ENCODE results near the gene DIDO1. TPM values are rescaled to one million over a fixed set of nuclear protein-coding genes. Genes with fewer than 3 reads are reported as not detected.
"Not testable (repeated sequence)": the region's sequence is repeated elsewhere in the genome, so short reads cannot be mapped to it uniquely, and the experiment has no call there.

DIDO1 gene
- total RNA-seq, 2 donors from 2014 or later, result 51.4 to 51.5 TPM

DNA sequence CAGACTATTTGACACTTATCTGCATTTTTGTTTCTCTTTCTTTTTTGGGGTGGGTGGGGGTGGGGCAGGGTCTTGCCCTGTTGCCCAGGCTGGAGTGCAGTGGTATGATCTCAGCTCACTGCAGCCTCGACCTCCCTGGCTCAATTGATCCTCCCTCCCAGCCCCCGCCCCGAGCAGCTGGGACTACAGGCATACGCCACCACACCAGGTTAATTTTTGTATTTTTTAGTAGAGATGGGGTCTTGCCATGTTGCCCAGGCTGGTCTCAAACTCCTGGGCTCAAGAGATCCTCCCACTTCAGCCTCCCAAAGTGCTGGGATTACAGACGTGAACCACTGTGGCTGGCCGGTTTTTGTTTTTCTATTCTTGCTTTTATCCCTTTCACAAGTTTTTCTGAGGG is 73.0 kb downstream of the DIDO1 start:
- not testable (repeated sequence) for H3K9me3 Mint-ChIP-seq; H3K4me3 Mint-ChIP-seq; ATAC-seq (replicated peaks); H3K27ac Mint-ChIP-seq; H3K27me3 Mint-ChIP-seq; H3K4me1 Mint-ChIP-seq
- H3K36me3 Mint-ChIP-seq (ENCODE audit: low read depth), result peaks cover 31% of the 10 kb centered on the region

DNA sequence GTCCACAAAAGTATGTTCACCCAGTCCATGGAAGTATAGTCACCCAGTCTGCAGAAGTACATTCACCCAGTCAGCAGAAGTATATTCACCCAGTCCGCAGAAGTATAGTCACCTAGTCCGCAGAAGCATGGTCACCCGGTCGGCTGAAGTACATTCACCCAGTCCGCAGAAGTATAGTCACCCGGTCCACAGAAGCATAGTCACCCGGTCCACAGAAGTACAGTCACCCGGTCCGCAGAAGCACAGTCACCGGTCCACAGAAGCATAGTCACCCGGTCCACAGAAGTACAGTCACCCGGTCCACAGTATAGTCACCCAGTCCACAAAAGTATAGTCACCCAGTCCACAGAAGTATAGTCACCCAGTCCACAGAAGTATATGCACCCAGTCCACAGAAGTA is 73.5 kb downstream of the DIDO1 start:
- Mint-ChIP-seq H3K27ac (no peak overlapping the region), H3K36me3 (ENCODE audit: low read depth) (peaks cover 29% of the 10 kb centered on the region), H3K9me3 (no peaks in the 10 kb centered on the region), H3K27me3 (no peaks in the 10 kb centered on the region), H3K4me1 (no peaks in the 10 kb centered on the region), H3K4me3 (no peak overlapping the region)
- ATAC-seq (replicated peaks), result no peak

DNA sequence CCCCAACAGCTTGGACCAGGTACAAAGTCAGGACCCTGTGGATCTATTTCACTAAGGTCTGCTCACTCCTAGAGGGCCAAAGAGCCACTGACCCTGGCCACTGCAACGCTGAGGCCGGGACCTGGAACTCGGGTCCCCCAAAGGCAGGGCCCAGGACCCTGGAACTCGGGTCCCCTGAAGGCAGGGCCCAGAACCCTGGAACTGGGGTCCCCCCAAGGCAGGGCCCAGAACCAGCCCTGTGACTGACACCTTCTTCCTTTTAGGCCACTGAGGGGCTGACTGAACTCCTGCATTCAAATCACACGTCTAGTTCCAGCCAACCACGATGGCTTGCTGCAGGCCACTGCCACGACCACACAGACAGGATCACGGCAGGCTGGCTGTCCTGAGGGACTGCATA is 74.1 kb downstream of the DIDO1 start:
- no peak overlapping the region for H3K27ac Mint-ChIP-seq
- no peak for ATAC-seq (replicated peaks)
- H3K27me3 Mint-ChIP-seq, result no peaks in the 10 kb centered on the region
- H3K36me3 Mint-ChIP-seq (ENCODE audit: low read depth), result peaks cover 27% of the 10 kb centered on the region
- H3K4me3 Mint-ChIP-seq, result no peak overlapping the region
- no peaks in the 10 kb centered on the region for H3K4me1 Mint-ChIP-seq
- H3K9me3 Mint-ChIP-seq, result no peaks in the 10 kb centered on the region

DNA sequence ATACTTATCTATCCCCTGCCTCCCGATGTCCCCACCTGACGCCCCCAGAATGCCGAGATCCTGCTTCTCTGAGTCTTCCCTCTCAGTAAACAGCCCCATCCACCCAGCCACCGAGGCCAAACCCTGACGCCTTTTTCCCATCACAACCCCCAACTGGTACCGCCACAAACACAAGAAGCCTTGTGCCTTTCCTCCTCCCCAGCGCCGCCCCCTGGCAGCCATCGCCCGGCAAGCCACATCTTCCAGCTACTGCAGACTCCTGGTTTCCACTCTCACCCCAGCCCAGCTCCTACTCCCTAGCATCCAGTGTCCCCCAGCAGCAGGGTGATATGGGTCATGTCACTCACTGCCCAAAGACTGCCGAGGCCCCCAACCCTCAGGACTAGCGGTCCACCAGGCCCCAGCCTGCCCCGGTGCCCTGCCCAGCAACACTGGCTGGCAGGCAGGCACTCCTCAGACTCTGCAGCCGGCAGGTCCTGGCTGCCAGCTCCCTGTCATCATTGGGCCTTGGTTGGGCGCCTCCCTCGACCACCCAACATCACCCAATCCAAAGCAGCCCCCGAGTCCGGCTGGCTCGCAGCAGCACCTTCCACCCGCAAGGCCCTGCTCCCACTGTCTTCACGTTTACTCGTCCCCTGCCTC is 75.9 kb downstream of the DIDO1 start:
- Mint-ChIP-seq H3K9me3 (no peaks in the 10 kb centered on the region), H3K36me3 (ENCODE audit: low read depth) (peaks cover 33% of the 10 kb centered on the region), H3K27me3 (no peaks in the 10 kb centered on the region), H3K4me1 (no peaks in the 10 kb centered on the region), H3K27ac (peak overlapping the region; percentile 32), H3K4me3 (no peak overlapping the region)
- ATAC-seq (replicated peaks), result no peak

DNA sequence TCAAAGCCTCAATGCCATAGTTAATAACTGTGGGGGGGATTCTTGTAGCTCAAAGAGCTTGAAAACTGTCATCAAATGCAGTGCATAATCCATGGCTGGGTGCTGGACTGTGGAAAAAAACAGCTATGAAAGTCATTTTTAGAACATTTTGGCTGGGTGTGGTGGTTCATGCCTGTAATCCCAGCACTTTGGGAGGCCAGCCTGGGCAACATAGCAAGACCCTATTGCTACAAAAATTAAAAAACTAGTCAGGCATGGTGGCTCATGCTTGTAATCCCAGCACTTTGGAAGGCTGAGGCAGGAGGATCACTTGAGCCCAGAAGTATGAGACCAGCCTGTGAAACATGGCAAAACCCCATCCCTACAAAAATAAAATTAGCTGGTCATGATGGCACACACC is 76.9 kb downstream of the DIDO1 start:
- Mint-ChIP-seq H3K4me1 (no peaks in the 10 kb centered on the region), H3K9me3 (no peaks in the 10 kb centered on the region), H3K36me3 (ENCODE audit: low read depth) (peaks cover 35% of the 10 kb centered on the region), H3K4me3 (no peak overlapping the region), H3K27ac (no peak overlapping the region), H3K27me3 (no peaks in the 10 kb centered on the region)
- ATAC-seq (replicated peaks), result no peak

DNA sequence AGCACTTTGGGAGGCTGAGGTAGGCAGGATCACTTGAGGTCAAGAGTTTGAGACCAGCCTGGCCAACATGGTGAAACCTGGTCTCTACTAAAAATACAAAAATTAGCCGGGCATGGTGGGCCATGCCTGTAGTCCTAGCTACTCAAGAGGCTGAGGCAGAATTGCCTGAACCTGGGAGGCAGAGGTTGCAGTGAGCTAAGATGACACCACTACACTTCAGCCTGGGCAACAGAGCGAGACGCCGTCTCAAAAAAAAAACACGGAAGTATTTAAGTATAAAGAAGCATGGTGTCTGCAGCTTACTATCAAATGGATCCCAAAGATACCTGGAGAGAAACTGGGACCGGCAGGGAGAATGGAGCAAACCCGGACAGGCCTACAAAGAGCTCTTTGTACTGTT is 77.4 kb downstream of the DIDO1 start:
- not testable (repeated sequence) for H3K27ac Mint-ChIP-seq; ATAC-seq (replicated peaks)

DNA sequence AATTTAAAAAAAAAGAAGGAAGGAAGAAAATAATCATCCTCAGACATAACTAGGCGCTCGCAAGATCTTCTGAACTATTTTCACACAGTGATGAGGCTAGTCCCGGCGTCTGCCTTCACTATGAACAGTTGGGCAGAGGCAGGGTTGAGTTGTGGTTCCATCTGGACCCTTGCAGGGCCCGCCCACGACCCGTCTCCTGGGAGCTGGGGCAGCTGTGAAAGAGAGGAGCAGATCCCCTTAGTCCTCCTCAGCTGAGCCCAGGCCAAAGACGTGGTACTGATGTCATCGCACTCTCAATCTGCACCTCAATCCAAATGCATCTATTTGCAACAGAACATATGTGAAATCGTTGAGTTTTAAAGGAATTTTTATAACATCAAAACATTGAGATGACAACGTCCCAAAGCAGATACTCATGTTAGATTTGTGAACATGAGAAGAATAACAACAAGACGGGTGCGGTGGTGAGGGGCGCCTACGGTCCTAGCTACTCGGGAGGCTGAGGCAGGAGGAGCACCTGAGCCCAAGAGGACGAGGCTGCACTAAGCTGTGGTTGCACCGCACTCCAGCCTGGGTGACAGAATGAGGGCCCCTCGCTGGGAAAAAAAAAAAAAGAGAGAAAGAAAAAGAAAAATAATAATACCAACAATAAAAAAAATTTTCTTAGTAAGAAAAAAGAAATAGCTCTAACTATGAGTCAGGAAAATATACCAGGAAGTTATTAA is 80.0 kb downstream of the DIDO1 start:
- Mint-ChIP-seq H3K27ac (no peak overlapping the region), H3K36me3 (ENCODE audit: low read depth) (peaks cover 19% of the 10 kb centered on the region), H3K4me1 (no peaks in the 10 kb centered on the region), H3K27me3 (no peaks in the 10 kb centered on the region), H3K9me3 (no peaks in the 10 kb centered on the region), H3K4me3 (no peak overlapping the region)
- ATAC-seq (replicated peaks), result no peak

More for the DNA sequence above, 77.4 kb downstream of the DIDO1 start:
- peaks cover 30% of the 10 kb centered on the region for H3K36me3 Mint-ChIP-seq (ENCODE audit: low read depth)
- H3K4me3 Mint-ChIP-seq, H3K27me3 Mint-ChIP-seq, H3K4me1 Mint-ChIP-seq, H3K9me3 Mint-ChIP-seq: not testable (repeated sequence)

DNA sequence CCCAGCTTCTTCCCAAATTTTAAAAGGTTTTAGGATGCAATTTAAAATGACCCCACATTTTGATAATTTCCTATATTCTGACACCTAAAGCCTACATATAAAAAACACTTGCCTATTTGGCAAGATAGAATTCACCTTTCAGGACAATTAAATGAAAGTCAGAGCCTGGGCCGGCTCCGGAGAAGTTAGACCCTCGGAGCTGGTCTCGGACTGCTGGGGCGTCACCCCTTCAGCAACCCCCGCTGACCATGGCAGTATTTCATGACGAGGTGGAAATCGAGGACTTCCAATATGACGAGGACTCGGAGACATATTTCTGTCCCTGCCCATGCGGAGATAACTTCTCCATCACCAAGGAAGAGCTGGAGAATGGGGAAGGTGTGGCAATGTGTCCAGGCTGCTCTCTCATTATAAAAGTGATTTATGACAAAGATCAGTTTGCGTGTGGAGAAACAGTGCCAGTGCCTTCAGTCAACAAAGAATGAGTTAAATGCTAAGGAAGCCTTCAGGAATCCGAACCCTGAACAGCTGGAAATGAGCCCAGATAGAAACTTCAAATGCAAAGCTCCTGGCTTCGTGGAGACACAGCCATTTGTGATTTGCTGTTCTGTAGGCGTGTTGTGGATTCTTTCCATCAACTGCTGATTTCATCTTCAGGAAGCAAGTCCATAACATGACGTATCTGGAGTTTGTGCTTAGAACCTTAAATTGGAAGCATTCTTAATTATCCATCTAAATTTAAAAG is 80.7 kb downstream of the DIDO1 start:
- Mint-ChIP-seq H3K4me1 (no peaks in the 10 kb centered on the region), H3K36me3 (ENCODE audit: low read depth) (peaks cover 19% of the 10 kb centered on the region), H3K27ac (no peak overlapping the region), H3K4me3 (no peak overlapping the region), H3K9me3 (no peaks in the 10 kb centered on the region), H3K27me3 (no peaks in the 10 kb centered on the region)
- no peak for ATAC-seq (replicated peaks)

DNA sequence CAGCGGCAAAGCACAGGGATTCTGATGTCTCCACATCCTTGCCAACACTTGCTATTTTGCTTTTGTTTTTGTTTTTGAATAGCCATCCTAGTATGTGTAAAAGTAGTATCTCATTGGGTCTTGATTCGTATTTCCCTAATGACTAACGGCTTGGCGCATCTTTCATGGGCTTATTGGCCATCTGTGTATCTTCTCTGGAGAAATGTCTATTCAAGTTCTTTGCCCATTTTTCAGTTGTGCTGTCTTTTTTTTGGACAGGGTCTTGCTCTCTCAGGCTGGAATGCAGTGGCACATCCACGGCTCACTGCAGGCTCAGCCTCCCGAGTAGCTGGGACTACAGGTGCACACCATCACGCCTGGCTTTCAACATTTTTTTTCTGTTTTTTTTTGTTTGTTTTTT is 82.1 kb downstream of the DIDO1 start:
- no peaks in the 10 kb centered on the region for H3K4me1 Mint-ChIP-seq
- H3K27ac Mint-ChIP-seq, result no peak overlapping the region
- no peak for ATAC-seq (replicated peaks)
- H3K36me3 Mint-ChIP-seq (ENCODE audit: low read depth), result peaks cover 19% of the 10 kb centered on the region
- no peaks in the 10 kb centered on the region for H3K9me3 Mint-ChIP-seq
- H3K27me3 Mint-ChIP-seq, result no peaks in the 10 kb centered on the region
- no peak overlapping the region for H3K4me3 Mint-ChIP-seq

DNA sequence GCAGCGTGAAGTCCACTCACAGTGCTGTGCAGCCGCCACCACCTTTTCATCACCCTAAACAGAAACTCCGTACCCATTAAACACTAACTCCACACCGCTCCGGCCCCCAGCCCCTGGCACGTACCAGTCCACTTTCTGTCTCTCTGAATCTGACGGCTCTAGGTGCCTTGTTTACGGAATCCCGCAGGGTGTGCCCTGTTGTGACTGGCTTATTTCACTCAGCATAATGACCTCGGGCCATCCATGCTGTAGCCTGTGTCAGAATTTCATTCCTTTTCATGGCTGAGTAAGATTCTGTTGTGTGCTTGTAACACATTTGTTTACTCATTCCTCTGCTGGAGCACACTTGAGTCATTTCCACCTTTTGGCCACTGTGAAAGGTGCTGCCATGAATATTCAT is 82.6 kb downstream of the DIDO1 start:
- H3K27ac Mint-ChIP-seq, result no peak overlapping the region
- H3K9me3 Mint-ChIP-seq, result no peaks in the 10 kb centered on the region
- no peaks in the 10 kb centered on the region for H3K27me3 Mint-ChIP-seq
- H3K4me3 Mint-ChIP-seq, result no peak overlapping the region
- H3K36me3 Mint-ChIP-seq (ENCODE audit: low read depth), result peaks cover 19% of the 10 kb centered on the region
- no peaks in the 10 kb centered on the region for H3K4me1 Mint-ChIP-seq
- peak; percentile 29 for ATAC-seq (replicated peaks)

DNA sequence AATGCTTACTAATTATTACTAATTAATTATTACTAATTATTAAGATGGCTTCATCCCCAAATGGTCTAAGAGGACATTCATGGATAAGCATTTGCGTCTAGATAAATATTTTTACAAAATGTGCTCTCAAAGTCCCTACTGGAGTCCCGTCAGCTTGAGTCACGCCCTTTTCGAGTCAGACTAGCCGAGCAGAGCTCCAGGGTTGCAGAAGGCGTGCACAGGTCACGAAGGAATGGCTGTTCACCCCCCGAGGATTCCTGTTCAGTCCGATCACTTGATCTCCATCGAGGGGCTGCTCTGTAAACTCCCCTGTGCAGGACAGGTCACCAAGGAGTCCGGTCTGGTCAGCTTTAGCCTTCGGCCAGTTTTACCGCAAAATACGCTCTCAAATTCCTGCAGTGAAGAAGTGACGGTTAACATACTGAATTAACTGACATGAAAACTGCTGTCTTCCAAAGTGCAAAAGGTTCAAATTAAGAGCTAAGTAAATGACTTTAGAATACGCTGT is 84.5 kb downstream of the DIDO1 start:
- H3K4me1 Mint-ChIP-seq, result no peaks in the 10 kb centered on the region

DNA sequence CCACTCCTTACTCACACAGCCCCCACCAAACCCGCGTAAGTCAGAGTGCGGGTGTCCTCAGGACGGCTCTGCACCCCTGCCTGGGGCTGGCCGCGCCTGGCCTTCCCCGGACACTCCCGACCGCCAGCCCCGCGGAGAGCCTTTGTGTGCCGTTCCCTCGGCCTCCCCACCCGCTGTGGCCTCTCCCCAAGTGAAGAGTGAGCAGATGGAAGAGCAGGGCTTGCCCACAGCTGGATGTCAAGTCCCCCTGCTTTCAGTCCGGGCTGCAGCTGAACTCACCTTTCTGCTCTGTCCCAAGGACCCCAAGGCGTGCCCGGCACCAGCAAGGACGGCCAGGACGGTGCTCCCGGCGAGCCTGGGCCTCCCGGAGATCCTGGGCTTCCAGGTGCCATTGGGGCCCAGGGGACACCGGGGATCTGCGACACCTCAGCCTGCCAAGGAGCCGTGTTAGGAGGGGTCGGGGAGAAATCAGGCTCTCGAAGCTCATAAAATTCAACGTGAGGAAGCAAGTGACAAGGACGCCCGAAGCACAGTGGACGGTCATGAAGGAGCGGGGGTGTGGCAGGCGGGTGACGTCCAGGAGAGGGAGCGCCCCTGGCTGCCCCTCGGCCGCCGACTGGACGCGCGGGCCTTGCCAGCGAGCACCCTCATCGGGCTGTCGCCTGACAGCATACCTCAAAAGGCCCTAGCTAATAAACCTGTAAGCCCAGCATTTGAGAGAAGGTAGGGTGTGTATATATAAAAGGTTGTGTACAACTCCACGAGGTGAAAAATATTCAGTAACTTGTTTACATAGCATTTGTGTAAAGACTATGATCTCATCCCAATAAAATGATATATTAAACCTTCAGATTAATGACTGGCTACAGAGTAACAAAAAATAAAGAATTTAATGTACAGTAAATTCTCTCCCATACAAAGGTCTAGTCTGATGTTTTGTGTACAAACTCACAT is 85.8 kb downstream of the DIDO1 start:
- Mint-ChIP-seq H3K36me3 (ENCODE audit: low read depth) (peaks cover 2% of the 10 kb centered on the region), H3K27me3 (peaks cover 2% of the 10 kb centered on the region), H3K9me3 (no peaks in the 10 kb centered on the region), H3K27ac (no peak overlapping the region), H3K4me3 (no peak overlapping the region), H3K4me1 (no peaks in the 10 kb centered on the region)
- no peak for ATAC-seq (replicated peaks)

More for the DNA sequence above, 84.5 kb downstream of the DIDO1 start:
- Mint-ChIP-seq H3K27me3 (no peaks in the 10 kb centered on the region), H3K36me3 (ENCODE audit: low read depth) (peaks cover 13% of the 10 kb centered on the region), H3K4me3 (no peak overlapping the region), H3K27ac (no peak overlapping the region), H3K9me3 (no peaks in the 10 kb centered on the region)
- ATAC-seq (replicated peaks), result no peak

DNA sequence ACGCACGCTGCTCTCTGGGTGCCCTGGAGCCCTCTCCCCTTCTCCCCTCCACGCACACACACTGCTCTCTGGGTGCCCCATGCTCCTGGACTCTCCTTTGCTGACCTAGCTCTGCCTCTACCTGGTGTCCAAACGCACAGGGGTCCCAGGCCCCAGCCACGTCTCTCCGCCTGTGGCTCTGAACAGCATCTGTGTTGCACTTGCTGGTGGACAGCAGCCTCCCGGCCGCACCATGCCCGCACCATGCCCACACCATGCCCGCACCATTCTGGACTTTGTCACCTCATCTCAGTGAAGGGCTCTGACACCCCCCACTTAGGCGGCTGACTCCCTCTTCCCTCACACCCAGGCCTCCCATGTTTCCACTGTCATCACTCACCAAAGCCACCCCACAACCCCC is 86.5 kb downstream of the DIDO1 start:
- ATAC-seq (replicated peaks), result no peak
- Mint-ChIP-seq H3K36me3 (ENCODE audit: low read depth) (no peaks in the 10 kb centered on the region), H3K4me1 (no peaks in the 10 kb centered on the region), H3K27ac (peak overlapping the region; percentile 52), H3K9me3 (no peaks in the 10 kb centered on the region), H3K4me3 (no peak overlapping the region), H3K27me3 (peaks cover 5% of the 10 kb centered on the region)

DNA sequence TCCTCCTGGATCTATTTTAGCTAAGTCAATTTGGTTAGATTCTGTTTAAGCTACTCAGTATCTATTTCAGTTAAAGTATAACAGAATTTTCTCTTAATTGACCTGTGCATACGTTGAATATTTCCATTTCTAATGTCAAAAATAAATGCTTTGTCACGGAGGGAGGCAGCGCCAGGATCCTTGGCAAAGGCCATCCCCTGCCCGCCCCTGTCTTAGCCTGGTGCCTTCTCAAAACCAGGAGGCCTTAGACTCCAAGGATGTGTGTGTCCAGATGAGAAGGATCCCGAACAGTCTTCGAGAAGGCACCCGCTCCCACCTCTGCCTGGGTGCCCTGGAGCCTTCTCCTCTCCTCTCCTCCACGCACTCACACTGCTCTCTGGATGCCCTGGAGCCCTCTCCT is 87.0 kb downstream of the DIDO1 start:
- Mint-ChIP-seq H3K27ac (no peak overlapping the region), H3K9me3 (no peaks in the 10 kb centered on the region), H3K4me1 (no peaks in the 10 kb centered on the region), H3K27me3 (peaks cover 5% of the 10 kb centered on the region), H3K36me3 (ENCODE audit: low read depth) (no peaks in the 10 kb centered on the region), H3K4me3 (no peak overlapping the region)
- no peak for ATAC-seq (replicated peaks)
